Fibroblast of villous mesenchyme (primary cell): ENCODE results near the gene C1orf174. TPM values are rescaled to one million over a fixed set of nuclear protein-coding genes. Genes with fewer than 3 reads are reported as not detected.

ENCODE experiments used
- DNase-seq: peaks from one replicate; pipeline ENCODE4 v3.0.0-alpha.2; 2010; ENCODE audit warnings: low read depth
- H3K4me3 ChIP-seq: 2 replicates; pipeline ENCODE4 v1.5.1; 2011; ENCODE audit warnings: low read depth, mild to moderate bottlenecking, low read length
- total RNA-seq: library from RNA; depleted of rRNA; stranded (reverse); fragments of >200 nt; gene quantifications from 2 replicates; pipeline ENCODE4 v1.2.3, GENCODE V29; 2012
- TF ChIP-seq, protein P1 (sequence below): IDR thresholded peaks from 2 replicates; pipeline ENCODE4 v1.5.1; 2012; ENCODE audit warnings: low read depth, mild to moderate bottlenecking, low read length; ENCODE audit not compliant: insufficient read depth

C1orf174 gene
- total RNA-seq, 1 donor = 31.1 TPM

- TF ChIP-seq, protein P1, sequence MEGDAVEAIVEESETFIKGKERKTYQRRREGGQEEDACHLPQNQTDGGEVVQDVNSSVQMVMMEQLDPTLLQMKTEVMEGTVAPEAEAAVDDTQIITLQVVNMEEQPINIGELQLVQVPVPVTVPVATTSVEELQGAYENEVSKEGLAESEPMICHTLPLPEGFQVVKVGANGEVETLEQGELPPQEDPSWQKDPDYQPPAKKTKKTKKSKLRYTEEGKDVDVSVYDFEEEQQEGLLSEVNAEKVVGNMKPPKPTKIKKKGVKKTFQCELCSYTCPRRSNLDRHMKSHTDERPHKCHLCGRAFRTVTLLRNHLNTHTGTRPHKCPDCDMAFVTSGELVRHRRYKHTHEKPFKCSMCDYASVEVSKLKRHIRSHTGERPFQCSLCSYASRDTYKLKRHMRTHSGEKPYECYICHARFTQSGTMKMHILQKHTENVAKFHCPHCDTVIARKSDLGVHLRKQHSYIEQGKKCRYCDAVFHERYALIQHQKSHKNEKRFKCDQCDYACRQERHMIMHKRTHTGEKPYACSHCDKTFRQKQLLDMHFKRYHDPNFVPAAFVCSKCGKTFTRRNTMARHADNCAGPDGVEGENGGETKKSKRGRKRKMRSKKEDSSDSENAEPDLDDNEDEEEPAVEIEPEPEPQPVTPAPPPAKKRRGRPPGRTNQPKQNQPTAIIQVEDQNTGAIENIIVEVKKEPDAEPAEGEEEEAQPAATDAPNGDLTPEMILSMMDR = peak; percentile 9
- DNase-seq = no peak
- peak overlapping the region; percentile 96 for H3K4me3 ChIP-seq
Observed at GRCh38 chr1:3899754-3900149, 320 bp downstream of the C1orf174 start.

GRCh38 chr1:3898994-3899753, 898 bp downstream of the C1orf174 start:
- peak overlapping the region; percentile 96 for H3K4me3 ChIP-seq
- peak; percentile 4 for DNase-seq
- TF ChIP-seq, protein P1 = no peak

GRCh38 chr1:3898475-3898735, 1.7 kb downstream of the C1orf174 start:
- H3K4me3 ChIP-seq = no peak overlapping the region
- TF ChIP-seq, protein P1 = no peak
- DNase-seq = no peak

DNA sequence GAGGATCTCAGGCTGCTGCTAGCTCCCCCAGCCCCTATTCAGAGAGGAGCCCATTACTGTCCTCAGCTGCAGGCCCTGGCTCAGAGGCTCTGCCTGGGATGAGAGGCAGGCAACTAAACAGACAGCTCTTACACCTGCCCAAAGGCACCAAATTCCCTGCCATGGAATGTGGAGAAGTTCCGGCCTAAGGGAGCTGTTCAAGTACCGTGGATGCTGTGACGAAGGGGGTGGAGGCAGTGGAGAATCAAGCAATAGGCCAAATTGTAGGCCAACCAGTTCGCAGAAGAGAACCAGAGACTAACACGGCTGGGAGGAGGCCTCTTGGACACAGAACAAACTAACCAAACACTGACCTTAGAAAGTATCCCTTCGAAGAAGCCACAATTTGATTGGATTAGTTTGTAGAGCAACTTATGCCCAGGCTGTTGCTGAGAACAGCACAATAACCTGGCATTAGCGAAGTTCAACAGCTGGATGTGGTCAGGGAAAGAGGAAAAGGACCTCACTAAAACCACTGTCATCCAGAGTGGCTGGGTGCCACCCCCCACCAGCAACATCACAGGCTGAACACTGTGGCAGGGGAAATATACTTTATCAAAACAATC, 3.6 kb downstream of the C1orf174 start:
- TF ChIP-seq, protein P1 = no peak
- DNase-seq = no peak
- H3K4me3 ChIP-seq = no peak overlapping the region

GRCh38 chr1:3895951-3896325, 4.1 kb downstream of the C1orf174 start:
- no peak for DNase-seq
- TF ChIP-seq, protein P1 = no peak
- H3K4me3 ChIP-seq = no peak overlapping the region

DNA sequence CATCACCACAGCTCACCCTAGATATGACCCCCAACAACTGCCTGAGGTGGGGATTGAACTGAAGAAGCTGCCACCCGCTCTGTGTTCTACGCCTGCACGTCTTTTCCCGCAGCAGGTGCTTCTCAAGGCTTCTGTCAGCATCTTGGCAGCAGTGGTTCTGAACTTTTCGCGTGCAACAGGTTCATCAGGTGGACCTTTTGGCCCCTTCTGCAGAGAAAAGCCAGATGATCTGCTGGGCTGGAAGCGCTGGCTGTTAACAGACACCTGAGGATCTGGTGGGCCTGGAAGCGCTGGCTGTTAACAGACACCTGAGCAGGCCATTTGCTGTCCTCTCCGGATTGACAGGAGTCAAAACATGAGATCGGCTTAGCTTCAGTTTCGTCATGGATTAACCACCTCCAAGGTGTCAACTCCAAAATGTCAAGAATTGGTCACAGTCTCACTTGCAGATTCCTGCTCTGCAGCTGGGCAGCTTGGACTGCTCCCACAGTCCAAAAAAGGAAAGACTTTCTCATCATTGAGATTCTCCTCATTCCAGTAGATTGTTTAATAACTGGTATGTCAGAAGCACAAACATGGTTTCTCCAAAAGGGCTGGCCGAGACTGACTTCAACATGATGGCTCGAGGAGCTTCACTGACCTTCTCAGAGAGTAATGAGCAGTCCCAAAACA, 4.7 kb downstream of the C1orf174 start:
- peak; percentile 3 for DNase-seq
- no peak overlapping the region for H3K4me3 ChIP-seq
- TF ChIP-seq, protein P1 = no peak
